GM21529 (cell line): ENCODE measurements around the gene WSCD2.

Source experiments
- ATAC-seq: cut with Tn5 transposase; IDR thresholded peaks from one replicate; pipeline ENCODE4 v1.9.1; 2021; ENCODE audit not compliant: unreplicated experiment

Gene WSCD2

DNA sequence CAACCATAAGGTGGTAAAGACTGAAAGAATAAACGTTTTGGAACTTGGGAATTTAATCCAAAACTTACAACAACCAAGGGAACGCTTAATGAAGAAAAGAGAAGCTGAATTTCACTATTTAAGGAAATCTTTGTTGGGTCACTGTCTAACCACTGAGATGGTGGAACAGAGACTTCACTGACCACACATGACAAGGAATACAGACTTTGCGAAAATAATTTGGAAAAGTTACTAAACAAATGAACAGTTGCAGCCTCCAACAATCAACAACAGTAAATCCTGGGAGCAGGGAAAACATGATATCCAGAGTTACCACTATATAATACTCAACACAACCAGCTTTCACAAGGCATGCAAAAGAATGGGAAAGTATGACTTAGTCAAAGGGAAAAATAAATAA is 131.0 kb downstream of the WSCD2 start:
- no peak for ATAC-seq

DNA sequence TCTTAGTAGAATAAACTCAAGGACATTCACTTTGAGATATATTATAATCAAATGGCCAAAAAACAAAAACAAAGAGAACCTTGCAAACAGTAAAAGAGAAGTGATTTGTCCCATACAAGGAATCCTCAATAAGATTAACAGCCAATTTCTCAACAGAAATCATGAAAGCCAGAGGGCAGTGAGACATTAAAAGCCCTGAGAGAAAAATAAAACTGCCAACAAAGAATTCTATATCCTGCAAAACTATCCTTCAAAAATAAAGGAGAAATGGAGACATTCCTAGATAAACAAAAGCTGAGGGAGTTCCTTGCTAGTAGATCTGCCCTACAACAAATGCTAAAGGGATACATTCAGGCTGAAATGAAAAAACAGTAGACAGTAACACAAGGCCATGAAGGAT is 131.9 kb downstream of the WSCD2 start:
- ATAC-seq, result no peak

DNA sequence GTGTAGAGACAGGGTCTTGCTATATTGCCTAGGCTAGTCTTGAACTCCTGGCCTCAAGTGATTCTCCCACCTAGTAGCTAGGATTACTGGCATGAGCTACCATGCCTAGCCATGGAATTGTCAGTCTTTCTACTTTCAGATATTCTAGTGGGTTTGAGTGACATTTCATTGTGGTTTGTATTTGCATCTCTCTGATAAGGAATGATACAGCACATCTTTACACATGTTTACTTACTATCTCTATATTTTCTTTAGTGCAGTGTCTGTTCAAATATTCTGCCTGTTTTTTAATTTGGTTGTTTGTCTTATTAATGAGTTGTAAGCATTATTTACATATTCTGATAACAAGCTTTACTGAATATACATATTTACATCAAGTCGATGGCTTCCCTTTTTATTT is 136.4 kb downstream of the WSCD2 start:
- no peak for ATAC-seq

DNA sequence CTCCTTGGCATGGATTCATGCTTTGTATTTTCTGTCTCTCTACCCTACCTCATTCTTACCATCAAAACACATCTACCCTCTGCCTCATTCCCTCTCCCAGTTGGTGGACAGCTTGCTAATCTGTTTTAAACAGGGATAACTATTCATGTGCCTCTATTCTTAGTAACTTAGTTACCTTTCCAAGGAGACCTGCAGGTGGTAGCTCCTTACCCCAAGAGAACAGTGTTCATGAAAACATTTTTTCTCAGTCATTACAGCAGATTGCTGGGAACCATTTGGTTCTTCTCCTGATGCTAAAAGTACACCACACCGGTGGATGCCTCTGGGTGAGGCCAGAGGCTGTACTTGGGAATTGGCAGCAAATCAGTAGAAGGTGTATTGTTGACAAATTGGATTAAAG is 137.0 kb downstream of the WSCD2 start:
- ATAC-seq, result no peak

DNA sequence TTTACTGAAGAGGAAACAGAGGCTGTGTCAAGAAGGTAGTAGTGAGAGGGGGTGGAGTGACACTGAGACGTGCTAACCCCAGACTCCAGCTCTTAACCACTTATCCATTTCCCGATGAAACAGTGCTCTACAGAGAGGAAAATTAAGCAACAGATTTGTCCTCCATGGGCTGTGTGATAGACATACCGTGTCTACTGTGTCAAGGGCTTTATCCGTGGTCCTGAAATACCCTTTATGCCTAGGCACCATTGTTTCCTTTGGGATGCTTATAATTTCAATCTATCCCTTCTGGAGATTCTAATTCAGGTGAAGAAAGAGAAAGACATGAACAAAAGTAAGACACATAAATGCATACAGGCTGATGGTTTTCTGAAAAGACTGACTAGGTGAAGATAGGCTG is 138.4 kb downstream of the WSCD2 start:
- ATAC-seq, result no peak

DNA sequence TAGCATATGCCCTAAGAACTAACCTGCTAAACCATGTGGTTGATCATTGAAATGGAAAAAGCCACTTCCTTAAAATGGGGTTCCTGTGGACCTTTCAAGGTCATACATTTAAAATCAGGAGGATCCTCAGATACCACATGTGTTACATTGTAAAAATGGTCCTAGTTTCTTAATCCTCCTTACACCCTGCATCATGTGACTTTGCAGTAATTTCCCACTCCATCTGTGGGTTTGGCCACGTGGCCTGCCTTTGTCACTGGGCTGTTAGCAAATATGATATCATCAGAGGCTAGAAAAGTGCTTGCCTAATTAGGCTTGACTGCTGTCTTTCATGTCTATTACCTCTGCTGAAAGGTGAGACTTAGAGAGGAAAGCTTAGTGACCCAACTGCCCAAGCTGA is 139.3 kb downstream of the WSCD2 start:
- ATAC-seq, result no peak

DNA sequence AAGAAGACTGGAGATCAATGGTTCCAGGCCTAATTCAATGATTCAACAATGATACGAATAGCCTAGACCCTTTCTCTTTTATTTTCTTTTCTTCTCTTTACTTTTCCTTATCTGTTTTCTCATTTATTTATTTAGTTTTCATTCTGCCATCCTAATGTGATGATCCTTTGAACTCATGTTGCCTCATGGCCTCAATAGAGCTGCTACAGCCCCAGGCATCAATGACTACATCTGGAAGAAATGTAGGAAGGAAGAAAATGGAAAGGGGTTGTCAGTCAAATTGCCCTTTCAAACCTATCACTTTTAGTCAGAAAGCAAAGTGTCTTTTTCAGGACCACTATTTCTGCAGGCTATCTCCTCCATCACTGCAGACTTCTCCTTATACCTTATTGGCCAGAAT is 140.1 kb downstream of the WSCD2 start:
- ATAC-seq, result no peak

DNA sequence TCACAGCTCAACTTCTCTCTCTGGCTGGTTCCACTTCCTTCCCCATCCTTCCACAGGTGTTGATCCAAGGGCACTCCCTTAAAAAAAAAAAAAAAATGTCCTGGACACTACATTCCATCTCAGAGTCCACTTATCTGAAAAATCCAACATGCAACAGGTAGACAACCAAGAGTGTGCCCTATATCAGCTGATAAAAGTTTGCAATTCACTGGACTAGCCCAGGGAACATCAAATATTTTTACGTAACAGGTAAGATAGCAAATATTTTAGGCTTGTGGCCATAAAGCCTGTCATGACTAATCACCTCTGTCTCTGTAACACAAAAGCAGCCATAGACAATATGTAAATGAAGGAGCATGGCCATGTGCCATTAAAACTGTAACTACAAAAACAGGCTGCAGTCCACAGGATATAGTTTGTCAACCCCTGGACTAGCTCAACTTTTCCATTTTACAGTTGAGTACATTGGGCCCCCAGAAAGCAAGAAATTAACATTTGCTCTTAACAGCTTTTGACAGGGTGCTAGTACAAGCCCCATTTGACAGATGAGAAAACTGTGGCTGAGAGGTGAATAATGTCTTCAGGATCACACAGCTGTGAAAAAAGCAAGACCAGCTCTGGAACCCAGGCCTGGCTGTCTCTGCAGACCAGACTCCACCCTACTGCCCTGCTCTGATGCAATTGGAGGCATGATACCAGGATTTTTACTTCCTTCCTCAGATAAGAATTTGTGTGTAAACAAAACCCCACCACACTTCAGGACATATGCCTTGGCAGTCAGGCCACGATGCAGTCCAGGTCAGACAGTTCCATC is 141.2 kb downstream of the WSCD2 start:
- no peak for ATAC-seq

DNA sequence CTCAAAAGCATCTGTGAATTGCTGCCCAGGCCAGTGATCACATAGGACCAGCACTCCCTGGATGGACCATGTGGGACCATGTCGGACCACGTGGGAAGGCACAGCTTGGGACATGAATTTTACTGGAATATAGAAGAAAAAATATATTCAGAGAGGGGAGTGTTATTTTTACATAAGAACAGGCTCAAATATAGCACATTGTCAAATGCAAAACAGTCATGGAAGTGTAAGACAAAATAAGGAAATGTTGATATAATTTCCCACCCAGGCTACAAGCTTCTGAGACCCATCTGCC is 141.7 kb downstream of the WSCD2 start:
- ATAC-seq, result no peak

DNA sequence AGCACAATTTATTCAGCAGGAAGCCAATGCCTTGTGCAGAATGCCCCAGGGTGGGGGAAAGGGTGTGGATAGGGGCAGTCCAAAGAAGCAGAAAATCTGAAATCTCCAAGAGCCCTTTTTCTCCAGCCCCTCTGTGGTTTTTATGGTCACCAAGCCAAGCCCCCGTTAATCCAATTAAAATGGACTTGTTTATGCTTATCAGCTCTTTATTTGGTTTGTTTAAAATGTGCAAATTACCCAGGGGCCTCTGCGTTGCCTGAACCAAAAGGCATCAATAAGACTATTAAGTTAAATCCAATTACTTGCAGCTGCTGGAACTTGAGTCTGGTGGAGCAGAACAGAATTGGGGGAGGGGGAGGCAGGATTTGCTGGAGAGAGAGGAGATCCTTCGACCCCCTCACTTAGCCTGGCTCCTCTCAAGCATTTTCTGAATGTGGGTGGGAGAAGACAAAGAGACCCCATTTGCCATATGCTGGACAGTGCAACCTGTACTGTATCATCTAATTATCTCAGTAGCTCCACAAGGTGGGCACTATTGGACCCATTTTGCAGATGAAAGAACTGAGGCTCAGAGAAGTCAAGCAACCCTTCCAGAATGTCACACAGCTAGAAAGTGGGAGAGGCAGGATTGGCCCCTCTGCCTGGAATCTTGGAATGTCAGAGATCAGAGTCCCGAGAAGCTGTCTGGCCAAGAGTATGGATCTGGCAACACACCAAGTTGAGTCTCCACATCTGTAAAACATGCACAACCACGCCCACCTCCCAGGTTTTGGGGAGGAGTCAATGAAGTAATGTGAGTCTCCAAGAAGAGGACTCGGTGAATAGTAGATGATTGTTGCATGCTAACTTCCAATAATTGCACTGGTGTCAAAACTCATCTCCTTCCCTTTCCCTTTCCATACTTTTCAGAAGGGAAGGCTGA is 143.1 kb downstream of the WSCD2 start:
- no peak for ATAC-seq

DNA sequence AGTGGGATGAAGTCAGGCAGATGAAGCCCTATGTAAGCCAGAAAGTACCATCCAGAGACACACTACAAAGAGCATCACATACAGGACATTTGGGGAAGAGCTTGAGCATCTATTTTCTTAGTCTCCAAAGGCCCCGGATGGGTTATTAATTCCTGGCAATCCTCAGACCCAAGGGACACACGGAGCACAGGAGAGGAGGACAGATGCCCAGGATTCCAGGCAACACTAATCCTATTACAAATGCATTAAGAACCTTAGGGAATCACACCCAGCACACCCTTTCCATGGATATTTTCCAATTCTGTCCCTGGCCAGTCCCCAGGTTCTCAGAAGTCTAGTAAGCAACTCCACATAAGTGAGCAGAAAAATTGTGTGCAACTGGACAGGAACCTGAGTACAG is 144.1 kb downstream of the WSCD2 start:
- ATAC-seq, result no peak

DNA sequence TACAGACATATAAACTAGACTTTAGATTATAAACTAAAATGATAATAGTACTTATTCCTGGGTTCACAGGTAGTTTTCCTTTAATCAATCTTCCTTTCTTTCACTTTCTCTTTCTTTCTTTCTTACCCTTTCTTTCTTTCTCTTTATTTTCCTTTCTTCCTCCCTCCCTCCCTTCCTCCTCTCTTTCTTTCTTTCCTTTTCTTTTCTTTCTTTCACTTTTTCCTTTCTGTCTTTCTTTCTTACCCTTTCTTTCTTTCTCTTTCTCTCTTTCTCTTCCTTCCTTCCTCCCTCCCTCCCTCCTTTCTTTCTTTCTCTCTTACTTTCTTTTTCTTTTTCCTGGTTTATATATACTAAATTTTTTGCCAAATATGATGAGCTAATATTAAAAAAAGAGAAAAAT is 148.5 kb downstream of the WSCD2 start:
- ATAC-seq, result no peak

DNA sequence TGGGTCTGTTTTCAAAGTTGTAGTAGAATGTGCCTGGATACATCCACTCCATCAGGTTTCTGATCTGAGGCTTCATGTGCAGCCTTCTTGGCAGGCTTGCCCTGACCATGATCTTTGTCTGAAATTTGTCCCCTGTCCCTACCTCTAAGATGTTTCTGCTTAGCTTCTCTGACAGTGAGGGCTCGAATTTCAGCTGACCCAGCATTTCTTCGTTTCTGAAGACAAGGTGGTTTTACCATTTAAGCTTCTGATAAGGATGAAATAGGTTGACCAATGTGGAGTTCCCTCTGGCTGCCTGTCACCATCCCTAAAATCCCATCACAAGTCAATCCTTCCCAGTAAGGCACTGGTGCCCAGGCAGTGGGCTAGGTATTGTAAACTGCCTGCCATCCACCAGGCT is 153.1 kb downstream of the WSCD2 start:
- ATAC-seq, result no peak

DNA sequence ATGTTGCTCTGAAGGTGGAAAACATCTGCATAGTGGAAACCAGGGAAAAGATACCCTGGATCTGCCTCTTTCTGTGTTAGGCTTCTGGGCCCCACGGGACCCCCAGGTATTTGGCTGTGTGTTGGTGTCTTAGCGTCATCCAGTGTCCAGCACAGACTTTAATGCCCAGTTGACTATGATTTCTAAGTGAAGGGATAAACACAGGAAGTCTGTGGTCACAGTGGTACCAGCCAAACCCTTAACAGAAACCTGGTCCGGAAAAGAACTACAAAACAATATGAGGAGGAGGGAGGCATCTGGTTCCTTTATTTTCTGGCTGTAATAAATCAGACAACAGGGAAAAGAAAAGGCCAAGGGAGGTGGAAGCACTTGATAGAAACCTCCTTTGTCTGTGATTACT is 153.6 kb downstream of the WSCD2 start:
- ATAC-seq, result no peak

DNA sequence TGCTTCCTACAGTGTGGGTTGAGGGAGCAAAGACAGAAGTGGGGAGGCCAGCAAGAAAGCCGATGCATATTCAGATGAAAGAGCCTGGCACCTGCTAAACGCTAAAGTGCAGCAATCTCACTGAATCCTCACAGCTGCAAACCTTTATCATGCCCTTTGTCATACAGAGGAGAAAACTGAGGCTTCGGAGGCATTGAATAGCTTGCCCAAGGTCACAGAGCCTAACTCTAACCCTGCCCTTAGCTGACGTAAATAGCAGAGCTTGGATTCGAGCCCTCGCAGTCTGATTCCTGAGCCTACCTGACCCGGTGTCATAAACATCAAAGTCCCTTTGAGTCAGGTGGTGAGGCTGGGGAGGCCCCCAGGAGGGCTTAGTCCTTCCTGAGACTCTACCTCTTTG is 155.1 kb downstream of the WSCD2 start:
- no peak for ATAC-seq

DNA sequence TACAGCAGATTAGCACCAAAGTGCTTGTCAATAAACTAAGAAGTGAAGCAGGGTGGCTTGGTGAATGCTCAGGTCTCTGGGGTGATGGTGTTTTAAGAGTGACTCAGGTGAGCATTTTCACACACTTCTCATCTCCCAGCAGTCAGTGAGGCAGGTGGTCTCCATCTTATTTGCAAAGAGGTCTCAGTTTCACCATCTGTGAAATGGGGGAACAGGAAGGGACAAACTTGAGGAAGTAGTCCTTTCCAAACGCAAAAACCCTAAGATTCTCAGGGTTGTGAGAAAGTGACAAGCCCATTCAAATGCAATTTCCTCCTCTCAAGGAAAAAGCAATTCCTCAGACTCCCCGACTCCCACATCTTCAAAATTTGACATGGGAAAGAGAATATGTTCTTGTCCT is 155.9 kb downstream of the WSCD2 start:
- ATAC-seq, result no peak

DNA sequence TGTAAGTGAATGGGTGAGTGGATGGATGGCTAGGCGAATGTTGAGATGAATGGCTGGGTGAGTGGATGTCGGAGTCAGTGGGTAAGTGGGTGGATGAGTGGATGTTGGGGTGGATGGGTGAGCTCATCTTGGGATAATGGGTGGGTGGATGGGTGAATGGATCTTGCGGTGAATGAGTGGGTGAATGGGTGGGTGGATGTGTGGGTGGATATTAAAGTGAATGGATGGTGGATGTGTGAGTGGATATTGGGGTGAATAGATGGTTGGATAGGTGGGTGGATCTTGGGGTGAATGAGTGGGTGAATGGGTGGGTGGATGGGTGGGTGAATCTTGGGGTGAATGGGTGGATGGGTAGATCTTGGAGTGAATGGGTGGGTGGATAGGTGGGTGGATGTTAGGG is 158.1 kb downstream of the WSCD2 start:
- no peak for ATAC-seq

DNA sequence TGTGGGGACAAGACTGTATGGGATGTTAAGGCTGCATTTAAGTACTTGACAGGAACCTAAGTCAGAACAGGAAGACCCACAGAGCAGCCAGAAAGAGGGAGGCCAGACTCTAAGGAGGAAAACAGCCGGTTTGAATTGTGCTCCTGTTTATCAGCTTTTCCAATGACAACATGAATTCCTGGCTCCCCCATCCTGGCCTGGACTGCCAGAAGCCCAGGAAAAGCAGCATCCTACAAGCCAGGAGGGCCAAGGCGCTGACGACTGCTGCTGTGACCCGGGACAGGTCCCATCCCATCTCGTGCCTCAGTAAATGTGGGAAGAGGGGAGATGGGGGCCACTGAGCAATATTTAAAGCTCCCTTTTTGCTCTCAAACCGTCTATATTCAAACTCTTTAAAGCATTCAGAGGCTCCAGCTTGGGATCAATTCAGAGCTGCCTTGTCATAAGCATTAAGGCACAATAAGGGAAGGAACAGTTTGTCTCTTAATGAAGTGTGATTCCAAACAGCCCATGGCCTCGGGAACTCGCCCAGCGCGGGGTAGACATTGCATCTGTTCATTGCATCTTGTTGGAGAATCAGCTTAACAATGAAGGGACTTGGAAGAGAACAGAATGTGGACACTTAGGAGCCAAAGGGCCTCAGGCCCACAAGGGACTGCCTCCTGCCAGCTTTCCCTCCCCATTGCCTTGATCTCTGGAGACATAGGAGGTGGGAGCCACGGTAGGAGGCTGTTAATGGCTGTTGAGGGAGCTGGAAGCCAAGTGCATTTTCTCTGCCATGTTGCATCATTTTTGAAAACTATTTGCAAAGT is 160.5 kb downstream of the WSCD2 start:
- ATAC-seq, result no peak

DNA sequence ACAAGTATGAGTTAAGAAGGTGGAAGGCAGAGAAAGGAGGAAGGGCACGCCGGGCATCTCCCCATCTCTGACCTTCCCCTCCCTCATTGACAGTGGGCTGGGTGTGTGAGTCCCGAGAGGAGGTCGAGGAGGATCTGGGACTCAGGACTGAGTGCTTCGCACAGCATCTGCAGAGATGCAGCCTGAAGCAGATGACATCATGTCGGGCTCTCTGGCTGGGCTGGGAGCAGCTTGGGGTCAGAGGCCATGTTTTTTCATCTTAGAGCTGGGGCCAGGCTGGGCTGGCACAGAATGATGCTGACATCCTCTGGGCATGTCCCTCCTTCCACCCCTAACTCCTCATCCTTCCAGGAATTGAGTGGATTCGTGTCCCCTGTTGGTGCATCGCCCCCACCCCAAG is 166.6 kb downstream of the WSCD2 start:
- ATAC-seq, result no peak

DNA sequence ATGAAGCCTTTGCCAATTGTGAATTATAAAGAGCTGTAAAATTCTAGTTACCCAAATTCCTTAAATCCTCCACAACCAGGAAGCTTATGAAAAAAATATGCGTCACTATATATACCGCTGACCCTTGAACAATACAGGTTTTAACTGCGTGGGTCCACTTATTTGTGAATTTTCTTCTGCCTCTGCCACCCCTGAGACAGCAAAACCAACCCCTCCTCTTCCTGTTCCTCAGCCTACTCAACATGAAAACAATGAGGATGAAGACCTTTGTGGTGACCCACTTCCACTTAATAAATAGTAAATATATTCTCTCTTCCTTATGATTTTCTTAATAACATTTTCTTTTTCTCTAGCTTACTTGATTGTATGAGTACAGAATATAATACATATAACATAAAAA is 167.9 kb downstream of the WSCD2 start:
- no peak for ATAC-seq

DNA sequence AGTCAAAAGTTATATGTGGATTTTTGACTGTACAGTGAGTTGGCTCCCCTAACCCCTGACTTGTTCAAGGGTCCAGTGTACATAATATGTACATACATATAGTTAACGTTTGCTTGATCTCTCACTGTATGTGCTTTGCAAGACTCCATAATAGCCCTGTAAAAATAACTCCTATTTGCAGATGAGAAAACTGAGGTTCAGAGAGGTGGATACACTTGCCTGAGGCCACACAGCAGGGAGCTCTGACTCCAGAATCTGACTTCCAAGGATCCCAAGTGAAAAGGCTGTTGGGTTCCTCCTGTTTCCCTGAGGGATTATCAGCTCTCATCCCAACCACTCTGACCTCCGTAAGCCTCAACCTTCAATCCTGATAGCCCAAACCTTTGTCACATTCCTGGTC is 168.3 kb downstream of the WSCD2 start:
- ATAC-seq, result no peak
